Left ventricle myocardium inferior (tissue), 1 donor: ENCODE results near the gene TRDN. TPM values are rescaled to one million over a fixed set of nuclear protein-coding genes. Genes with fewer than 3 reads are reported as not detected.
"Not testable (repeated sequence)": the region's sequence is repeated elsewhere in the genome, so short reads cannot be mapped to it uniquely, and the experiment has no call there.

ENCODE experiments used
- DNase-seq: peaks from one replicate; pipeline ENCODE4 v3.0.0-alpha.2; 2020
- H3K27ac ChIP-seq: fragments of 200-600 bp; replicated peaks from 2 replicates; pipeline ENCODE4 v1.8.0; 2021
- H3K27me3 ChIP-seq: fragments of 200-600 bp; 2 replicates; pipeline ENCODE4 v1.8.0; 2021; ENCODE audit warnings: low read depth
- H3K36me3 ChIP-seq: fragments of 200-600 bp; 2 replicates; pipeline ENCODE4 v1.8.0; 2021
- H3K4me1 ChIP-seq: fragments of 200-600 bp; 2 replicates; pipeline ENCODE4 v1.8.0; 2021
- H3K4me3 ChIP-seq: fragments of 200-600 bp; 2 replicates; pipeline ENCODE4 v1.8.0; 2021; ENCODE audit warnings: mild to moderate bottlenecking, moderate library complexity
- H3K9me3 ChIP-seq: fragments of 200-600 bp; replicated peaks from 2 replicates; pipeline ENCODE4 v1.8.0; 2021
- intact Hi-C: fragments of 100-400 bp; cut with micrococcal nuclease; formaldehyde crosslinking; loops from one replicate; pipeline ENCODE4 v1.11.0; 2022
- total RNA-seq: library from RNA; stranded (reverse); fragmentation: NEBNext Ultra II Directional; extraction: Animal tissue kit (Norgen Biotek cat#: 25700); gene quantifications from one replicate; pipeline ENCODE4 v1.2.1, GENCODE V29; 2021
- TF ChIP-seq, protein P1 (sequence below): fragments of 200-600 bp; IDR thresholded peaks from 2 replicates; pipeline ENCODE4 v1.8.0; 2021; ENCODE audit warnings: antibody characterized with exemption, mild to moderate bottlenecking, borderline replicate concordance
- donor health status: DM: no; HTN: yes; CAD: no; lungs with severe emphysema.

TRDN gene
- total RNA-seq, 1 donor from 2014 or later: 453 TPM

GRCh38 chr6:123592426-123592825 lies 44.3 kb downstream of the TRDN start:
- no peak overlapping the region for H3K27ac ChIP-seq
- no peak for DNase-seq
- TF ChIP-seq, protein P1, sequence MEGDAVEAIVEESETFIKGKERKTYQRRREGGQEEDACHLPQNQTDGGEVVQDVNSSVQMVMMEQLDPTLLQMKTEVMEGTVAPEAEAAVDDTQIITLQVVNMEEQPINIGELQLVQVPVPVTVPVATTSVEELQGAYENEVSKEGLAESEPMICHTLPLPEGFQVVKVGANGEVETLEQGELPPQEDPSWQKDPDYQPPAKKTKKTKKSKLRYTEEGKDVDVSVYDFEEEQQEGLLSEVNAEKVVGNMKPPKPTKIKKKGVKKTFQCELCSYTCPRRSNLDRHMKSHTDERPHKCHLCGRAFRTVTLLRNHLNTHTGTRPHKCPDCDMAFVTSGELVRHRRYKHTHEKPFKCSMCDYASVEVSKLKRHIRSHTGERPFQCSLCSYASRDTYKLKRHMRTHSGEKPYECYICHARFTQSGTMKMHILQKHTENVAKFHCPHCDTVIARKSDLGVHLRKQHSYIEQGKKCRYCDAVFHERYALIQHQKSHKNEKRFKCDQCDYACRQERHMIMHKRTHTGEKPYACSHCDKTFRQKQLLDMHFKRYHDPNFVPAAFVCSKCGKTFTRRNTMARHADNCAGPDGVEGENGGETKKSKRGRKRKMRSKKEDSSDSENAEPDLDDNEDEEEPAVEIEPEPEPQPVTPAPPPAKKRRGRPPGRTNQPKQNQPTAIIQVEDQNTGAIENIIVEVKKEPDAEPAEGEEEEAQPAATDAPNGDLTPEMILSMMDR: no peak
- H3K4me3 ChIP-seq: no peak overlapping the region
- intact Hi-C loops: no loop called here
- no peaks in the 10 kb centered on the region for H3K27me3 ChIP-seq
- H3K4me1 ChIP-seq: peaks cover 50% of the 10 kb centered on the region
- H3K36me3 ChIP-seq: no peaks in the 10 kb centered on the region
- no peaks in the 10 kb centered on the region for H3K9me3 ChIP-seq

DNA sequence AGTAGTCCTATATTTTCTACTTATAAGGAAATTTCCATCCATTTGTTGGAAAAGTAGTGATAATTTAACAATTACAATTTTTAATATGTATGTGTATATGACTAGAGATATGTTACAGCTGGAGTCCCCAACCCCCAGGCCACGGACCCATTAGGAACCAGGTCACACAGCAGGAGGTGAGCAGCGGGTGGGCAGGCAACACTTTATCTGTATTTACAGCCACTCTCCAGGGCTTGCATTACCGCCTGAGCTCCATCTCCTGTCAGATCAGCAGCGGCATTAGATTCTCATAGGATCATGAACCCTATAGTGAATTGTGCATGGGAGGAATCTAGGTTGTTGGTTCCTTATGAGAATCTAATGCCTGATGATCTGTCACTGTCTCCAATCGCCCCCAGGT lies 46.8 kb downstream of the TRDN start:
- Histone ChIP-seq H3K4me3 (no peak overlapping the region), H3K27me3 (no peaks in the 10 kb centered on the region), H3K27ac (no peak overlapping the region), H3K9me3 (no peaks in the 10 kb centered on the region), H3K36me3 (no peaks in the 10 kb centered on the region), H3K4me1 (peaks cover 47% of the 10 kb centered on the region)
- no peak for DNase-seq
- TF ChIP-seq, protein P1: no peak
- intact Hi-C loops: no loop called here

DNA sequence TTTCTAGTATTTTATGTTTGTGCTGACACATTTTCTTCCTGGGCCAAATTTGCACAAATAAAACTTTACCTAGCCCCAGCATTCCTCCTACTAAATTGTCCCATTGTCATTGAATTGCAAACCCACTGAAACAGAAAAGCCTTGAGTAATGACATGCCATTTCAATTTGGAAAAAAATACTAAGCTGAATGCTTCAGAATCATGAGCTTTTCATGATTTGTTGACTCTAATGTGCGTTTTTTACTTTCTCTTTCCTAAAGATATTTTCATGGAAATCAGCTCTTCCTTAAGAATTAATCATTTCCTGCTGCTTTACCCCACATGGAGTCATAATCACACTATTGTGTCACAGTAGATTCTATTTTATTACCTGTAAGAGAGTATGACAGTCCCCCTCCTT lies 47.4 kb downstream of the TRDN start:
- Histone ChIP-seq H3K9me3 (no peaks in the 10 kb centered on the region), H3K27ac (no peak overlapping the region), H3K36me3 (no peaks in the 10 kb centered on the region), H3K27me3 (no peaks in the 10 kb centered on the region), H3K4me3 (no peak overlapping the region), H3K4me1 (peaks cover 42% of the 10 kb centered on the region)
- intact Hi-C loops: no loop called here
- TF ChIP-seq, protein P1: no peak
- no peak for DNase-seq

DNA sequence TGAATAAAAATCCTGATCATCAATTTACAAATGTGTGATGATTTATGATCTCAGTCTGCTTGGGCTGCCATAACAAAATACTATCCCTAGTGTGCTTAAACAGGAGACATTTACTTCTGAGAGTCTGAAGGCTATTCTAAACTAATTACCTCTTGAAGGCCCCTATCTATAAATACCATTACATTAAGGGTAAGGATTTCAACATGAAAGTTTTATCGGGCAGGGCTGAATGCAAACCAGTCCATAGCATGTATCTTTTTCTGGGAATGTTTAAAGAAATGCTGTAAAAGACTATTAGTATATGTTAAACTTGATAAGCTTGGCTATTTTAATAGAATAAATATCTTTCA lies 48.2 kb downstream of the TRDN start:
- TF ChIP-seq, protein P1: no peak

DNA sequence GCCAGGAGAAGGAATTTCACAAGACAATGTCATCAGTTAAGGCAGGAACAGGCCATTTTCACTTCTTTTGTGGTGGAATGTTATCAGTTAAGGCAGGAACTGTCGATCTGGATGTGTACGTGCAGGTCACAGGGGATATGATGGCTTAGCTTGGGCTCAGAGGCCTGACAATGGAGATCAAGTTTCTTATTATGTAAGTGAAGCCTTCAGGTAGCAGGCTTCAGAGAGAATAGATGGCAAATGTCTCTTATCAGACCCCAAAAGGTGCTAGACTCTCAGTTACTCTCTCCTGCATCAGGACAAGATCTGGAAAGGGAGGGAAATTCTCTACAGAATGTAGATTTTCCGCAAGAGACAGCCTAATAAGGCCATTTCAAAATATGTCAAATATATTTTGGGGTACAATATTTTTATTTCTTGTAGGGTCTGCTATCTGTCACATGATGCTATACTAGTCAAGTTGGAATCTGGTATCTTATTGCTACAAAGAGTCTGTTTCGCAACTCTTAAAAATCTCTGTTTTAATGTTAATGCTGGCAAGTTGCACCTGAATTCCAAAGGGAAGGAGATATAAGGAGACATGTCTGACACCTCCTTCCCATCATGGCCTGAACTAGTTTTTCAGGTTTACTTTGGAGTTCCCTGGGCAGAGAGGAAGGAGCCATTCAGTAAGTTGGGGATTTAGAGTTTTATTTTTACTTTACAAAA lies 48.8 kb downstream of the TRDN start:
- Histone ChIP-seq H3K4me3 (no peak overlapping the region), H3K36me3 (no peaks in the 10 kb centered on the region), H3K27me3 (no peaks in the 10 kb centered on the region), H3K4me1 (peaks cover 29% of the 10 kb centered on the region), H3K27ac (no peak overlapping the region), H3K9me3 (no peaks in the 10 kb centered on the region)
- intact Hi-C loops: no loop called here
- DNase-seq: no peak
- TF ChIP-seq, protein P1: no peak

More for the DNA sequence above, 48.2 kb downstream of the TRDN start:
- no peak for DNase-seq
- no peak overlapping the region for H3K4me3 ChIP-seq
- no peaks in the 10 kb centered on the region for H3K27me3 ChIP-seq
- no peaks in the 10 kb centered on the region for H3K9me3 ChIP-seq
- H3K27ac ChIP-seq: no peak overlapping the region
- intact Hi-C loops: no loop called here
- H3K4me1 ChIP-seq: peaks cover 34% of the 10 kb centered on the region
- no peaks in the 10 kb centered on the region for H3K36me3 ChIP-seq

- H3K4me3 ChIP-seq, DNase-seq, H3K9me3 ChIP-seq, intact Hi-C loops, H3K27ac ChIP-seq, H3K27me3 ChIP-seq, H3K36me3 ChIP-seq: not testable (repeated sequence)
- peaks cover 25% of the 10 kb centered on the region for H3K4me1 ChIP-seq
Observed at GRCh38 chr6:123587407-123587806, 49.3 kb downstream of the TRDN start.
